Activated CD8-positive, alpha-beta memory T cell treated with anti-CD3 and anti-CD28 coated beads, Interleukin-2, amount 10 ng/mL, durations not matched to agents 7 days and 5 days (primary cell): ENCODE measurements around the gene CLEC4M. TPM values are rescaled to one million over a fixed set of nuclear protein-coding genes. Genes with fewer than 3 reads are reported as not detected.
"Not testable (repeated sequence)": the region's sequence is repeated elsewhere in the genome, so short reads cannot be mapped to it uniquely, and the experiment has no call there.

Experiments used
- ATAC-seq: fragments of 150-1000 bp; cut with Tn5 transposase; one replicate; pipeline ENCODE4 v1.10.0; 2021; ENCODE audit warnings: moderate library complexity
- CTCF ChIA-PET: fragments of 350-600 bp; sonication (Branson Sonifier 250); formaldehyde crosslinking; loops from one replicate; lab custom pipeline; 2021; ENCODE audit warnings: antibody characterized with exemption; lab: Charles Lee
- DNase-seq: peaks from one replicate; pipeline ENCODE4 v3.0.0-alpha.2; 2020
- H3K27ac Mint-ChIP-seq: one replicate; pipeline ENCODE4 v1.8.0; 2021; ENCODE audit warnings: mild to moderate bottlenecking, mixed read lengths
- H3K27me3 Mint-ChIP-seq: one replicate; pipeline ENCODE4 v1.8.0; 2021; ENCODE audit warnings: mixed read lengths
- H3K36me3 Mint-ChIP-seq: one replicate; pipeline ENCODE4 v1.8.0; 2021; ENCODE audit warnings: mild to moderate bottlenecking, mixed read lengths
- H3K4me1 Mint-ChIP-seq: one replicate; pipeline ENCODE4 v1.8.0; 2021; ENCODE audit warnings: mixed read lengths
- H3K4me3 Mint-ChIP-seq: one replicate; pipeline ENCODE4 v1.8.0; 2021; ENCODE audit warnings: mild to moderate bottlenecking, moderate library complexity, mixed read lengths
- H3K9me3 Mint-ChIP-seq: one replicate; pipeline ENCODE4 v1.8.0; 2022; ENCODE audit warnings: low read depth, mixed read lengths
- total RNA-seq, 2 experiments: library from RNA; stranded (reverse); gene quantifications; one replicate each; pipeline ENCODE4 v1.2.3, GENCODE V29; 2021

Gene CLEC4M
- total RNA-seq, 2 experiments from 2014 or later: not detected

DNA sequence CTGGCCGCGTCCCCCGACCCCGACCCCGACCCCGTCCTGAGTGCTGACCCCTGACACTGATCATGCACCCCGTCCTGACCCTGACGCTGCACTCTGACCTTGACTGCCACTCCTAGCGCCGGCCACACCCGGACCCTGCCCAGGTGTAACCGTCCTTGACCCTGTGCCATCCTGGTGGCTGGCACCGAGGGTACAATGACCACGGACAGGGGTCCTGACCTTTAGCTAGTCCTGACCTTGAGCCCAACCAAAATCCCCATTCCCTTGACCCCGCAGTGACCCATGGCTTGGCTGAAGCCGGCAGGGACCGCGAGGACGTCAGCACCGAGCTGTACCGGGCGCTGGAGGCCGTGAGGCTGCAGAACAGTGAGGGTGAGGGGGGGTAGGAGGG, 25.9 kb downstream of the CLEC4M start:
- H3K4me1 Mint-ChIP-seq: no peaks in the 10 kb centered on the region
- CTCF ChIA-PET: no interaction called here
- ATAC-seq (no peak), DNase-seq (no peak)
- H3K36me3 Mint-ChIP-seq: no peaks in the 10 kb centered on the region
- no peak overlapping the region for H3K27ac Mint-ChIP-seq
- H3K4me3 Mint-ChIP-seq: no peak overlapping the region
- H3K9me3 Mint-ChIP-seq: no peaks in the 10 kb centered on the region
- peaks cover 51% of the 10 kb centered on the region for H3K27me3 Mint-ChIP-seq

DNA sequence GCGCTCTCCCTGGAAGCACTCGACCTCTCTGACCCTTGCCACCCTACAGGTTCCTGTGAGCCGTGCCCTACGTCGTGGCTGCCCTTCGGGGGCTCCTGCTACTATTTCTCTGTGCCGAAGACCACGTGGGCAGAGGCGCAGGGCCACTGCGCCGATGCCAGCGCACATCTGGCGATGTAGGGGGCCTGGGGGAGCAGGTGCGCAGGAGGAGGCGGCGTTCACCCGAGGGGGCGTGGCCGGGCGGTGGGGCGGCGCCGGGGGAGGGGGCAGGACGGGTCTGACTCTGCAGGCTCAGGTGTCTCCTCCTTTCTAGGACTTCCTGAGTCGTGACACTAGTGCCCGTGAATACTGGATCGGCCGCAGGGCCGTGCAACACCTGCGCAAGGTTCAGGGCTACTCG, 26.4 kb downstream of the CLEC4M start:
- no peak overlapping the region for H3K4me3 Mint-ChIP-seq
- no peak for DNase-seq
- H3K9me3 Mint-ChIP-seq: no peaks in the 10 kb centered on the region
- no peak overlapping the region for H3K27ac Mint-ChIP-seq
- peaks cover 51% of the 10 kb centered on the region for H3K27me3 Mint-ChIP-seq
- no peaks in the 10 kb centered on the region for H3K36me3 Mint-ChIP-seq
- no peaks in the 10 kb centered on the region for H3K4me1 Mint-ChIP-seq
- CTCF ChIA-PET: no interaction called here
- no peak for ATAC-seq

DNA sequence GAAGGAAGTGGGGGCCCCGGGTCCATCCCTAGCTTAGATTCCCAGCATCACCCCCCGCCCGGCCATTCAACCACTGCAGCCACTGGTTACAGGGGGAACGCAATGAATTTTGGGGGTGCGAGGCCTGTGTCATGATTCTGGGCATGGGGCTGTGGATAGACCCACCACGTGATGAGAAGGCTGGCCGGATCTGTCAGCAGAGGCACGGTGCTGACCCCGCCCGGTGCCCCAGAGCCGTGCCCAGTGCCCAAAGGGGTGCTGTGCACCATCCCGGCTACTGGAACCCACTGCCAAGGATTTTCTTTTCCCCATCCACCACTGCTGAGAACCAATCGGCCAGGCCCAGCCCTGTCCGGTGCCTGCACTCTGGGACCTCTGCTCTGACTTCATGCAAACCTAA, 27.4 kb downstream of the CLEC4M start:
- Mint-ChIP-seq H3K27ac (no peak overlapping the region), H3K27me3 (peaks cover 46% of the 10 kb centered on the region), H3K9me3 (no peaks in the 10 kb centered on the region), H3K4me3 (no peak overlapping the region), H3K4me1 (no peaks in the 10 kb centered on the region), H3K36me3 (no peaks in the 10 kb centered on the region)
- CTCF ChIA-PET: no interaction called here
- no peak for DNase-seq
- ATAC-seq: no peak

GRCh38 chr19:7792281-7792680, 29.2 kb downstream of the CLEC4M start:
- H3K4me1 Mint-ChIP-seq: no peaks in the 10 kb centered on the region
- DNase-seq (no peak), ATAC-seq (no peak)
- no peaks in the 10 kb centered on the region for H3K9me3 Mint-ChIP-seq
- H3K27ac Mint-ChIP-seq: no peak overlapping the region
- CTCF ChIA-PET: interaction anchor here (0.6 to 1.0 kb wide), 2 partner anchors 111 to 268 kb away, joined by 3 read pairs; partner anchors contain the start of gene TRAPPC5
- no peaks in the 10 kb centered on the region for H3K36me3 Mint-ChIP-seq
- no peak overlapping the region for H3K4me3 Mint-ChIP-seq
- peaks cover 49% of the 10 kb centered on the region for H3K27me3 Mint-ChIP-seq

DNA sequence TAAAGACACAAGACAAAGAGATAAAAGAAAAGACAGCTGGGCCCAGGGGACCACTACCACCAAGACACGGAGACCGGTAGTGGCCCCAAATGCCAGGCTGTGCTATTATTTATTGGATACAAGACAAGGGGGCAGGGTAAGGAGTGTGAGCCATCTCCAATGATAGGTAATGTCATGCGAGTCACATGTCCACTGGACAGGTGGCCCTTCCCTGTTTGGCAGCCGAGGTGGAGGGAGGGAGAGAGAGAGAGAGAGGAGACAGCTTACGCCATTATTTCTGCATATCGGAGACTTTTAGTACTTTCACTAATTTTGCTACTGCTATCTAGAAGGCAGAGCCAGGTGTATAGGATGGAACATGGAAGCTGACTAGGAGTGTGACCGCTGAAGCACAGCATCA, 29.7 kb downstream of the CLEC4M start:
- H3K27me3 Mint-ChIP-seq: peaks cover 48% of the 10 kb centered on the region
- H3K9me3 Mint-ChIP-seq, H3K4me3 Mint-ChIP-seq, ATAC-seq, H3K27ac Mint-ChIP-seq, H3K4me1 Mint-ChIP-seq, H3K36me3 Mint-ChIP-seq, DNase-seq: not testable (repeated sequence)
- CTCF ChIA-PET: interaction anchor here (0.6 to 1.0 kb wide), 2 partner anchors 112 to 269 kb away, joined by 3 read pairs; partner anchors contain the start of gene TRAPPC5

DNA sequence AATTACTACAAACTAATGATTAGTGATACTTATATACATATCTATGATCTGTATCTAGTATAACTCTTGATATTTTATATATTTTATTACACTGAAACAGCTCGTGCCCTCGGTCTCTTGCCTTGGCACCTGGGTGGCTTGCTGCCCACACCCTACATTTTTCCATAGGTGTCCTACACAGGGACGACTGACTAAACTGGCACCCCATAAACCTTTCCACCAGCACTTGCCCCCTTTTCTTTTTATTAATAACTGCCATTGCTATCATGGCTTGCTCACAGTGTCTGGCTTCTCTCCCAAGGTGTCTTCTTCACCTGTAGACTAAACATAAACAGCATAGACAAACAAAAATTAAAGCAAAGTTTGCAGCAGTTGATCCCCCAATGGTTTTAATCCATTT, 30.4 kb downstream of the CLEC4M start:
- CTCF ChIA-PET: no interaction called here
- DNase-seq: no peak
- H3K27ac Mint-ChIP-seq: no peak overlapping the region

DNA sequence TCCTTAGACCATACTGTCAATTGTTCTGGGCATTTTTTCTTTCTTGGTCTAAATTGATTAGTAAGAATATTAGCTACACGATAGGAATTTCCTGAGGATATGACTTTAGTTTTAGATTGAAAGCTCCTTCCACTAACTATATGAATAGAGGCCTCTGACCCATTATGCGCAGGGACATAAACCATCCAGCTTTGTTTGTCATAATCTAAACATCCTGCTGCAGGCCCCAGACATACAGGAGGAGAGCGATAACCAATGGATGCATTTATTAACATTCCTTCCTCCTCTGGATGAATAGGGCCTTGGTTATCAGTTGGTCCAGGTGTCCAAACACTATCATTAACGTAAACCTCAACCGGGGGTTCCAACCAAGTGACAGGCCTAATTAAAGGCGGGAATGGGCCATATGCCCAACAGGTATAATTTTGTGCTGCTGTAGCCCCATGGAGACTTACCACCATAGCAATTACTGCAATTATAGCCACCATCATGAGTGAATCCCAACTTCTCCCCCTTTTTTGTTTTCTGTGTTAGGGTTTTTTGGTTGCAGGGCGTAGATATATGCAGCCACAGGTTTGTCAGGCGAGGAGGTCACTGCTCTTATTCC, 32.6 kb downstream of the CLEC4M start:
- no peak for ATAC-seq
- CTCF ChIA-PET: interaction anchor here (1.2 to 1.5 kb wide), 2 partner anchors 115 to 227 kb away, joined by 3 to 4 read pairs; partner anchors contain the start of gene TRAPPC5
- H3K4me1 Mint-ChIP-seq: peaks cover 2% of the 10 kb centered on the region

More for the DNA sequence above, 30.4 kb downstream of the CLEC4M start:
- no peaks in the 10 kb centered on the region for H3K9me3 Mint-ChIP-seq
- H3K4me1 Mint-ChIP-seq: no peaks in the 10 kb centered on the region
- no peak overlapping the region for H3K4me3 Mint-ChIP-seq
- peaks cover 52% of the 10 kb centered on the region for H3K27me3 Mint-ChIP-seq
- no peaks in the 10 kb centered on the region for H3K36me3 Mint-ChIP-seq
- no peak for ATAC-seq

GRCh38 chr19:7799640-7800355, 36.8 kb downstream of the CLEC4M start:
- ATAC-seq (no peak), DNase-seq (peak; percentile 60)
- Mint-ChIP-seq H3K4me3 (no peak overlapping the region), H3K27me3 (peaks cover 76% of the 10 kb centered on the region), H3K36me3 (peaks cover 2% of the 10 kb centered on the region), H3K9me3 (peaks cover 3% of the 10 kb centered on the region), H3K4me1 (peaks cover 2% of the 10 kb centered on the region), H3K27ac (no peak overlapping the region)
- CTCF ChIA-PET: interaction anchor here (0.6 to 4.0 kb wide), 20 partner anchors 12 to 697 kb away, joined by 3 to 36 read pairs (median 4); partner anchors contain the start of genes PET100, RETN, TRAPPC5 and XAB2

More for the DNA sequence above, 32.6 kb downstream of the CLEC4M start:
- Mint-ChIP-seq H3K36me3 (no peaks in the 10 kb centered on the region), H3K27ac (no peak overlapping the region), H3K27me3 (peaks cover 58% of the 10 kb centered on the region), H3K9me3 (no peaks in the 10 kb centered on the region), H3K4me3 (no peak overlapping the region)
- no peak for DNase-seq

DNA sequence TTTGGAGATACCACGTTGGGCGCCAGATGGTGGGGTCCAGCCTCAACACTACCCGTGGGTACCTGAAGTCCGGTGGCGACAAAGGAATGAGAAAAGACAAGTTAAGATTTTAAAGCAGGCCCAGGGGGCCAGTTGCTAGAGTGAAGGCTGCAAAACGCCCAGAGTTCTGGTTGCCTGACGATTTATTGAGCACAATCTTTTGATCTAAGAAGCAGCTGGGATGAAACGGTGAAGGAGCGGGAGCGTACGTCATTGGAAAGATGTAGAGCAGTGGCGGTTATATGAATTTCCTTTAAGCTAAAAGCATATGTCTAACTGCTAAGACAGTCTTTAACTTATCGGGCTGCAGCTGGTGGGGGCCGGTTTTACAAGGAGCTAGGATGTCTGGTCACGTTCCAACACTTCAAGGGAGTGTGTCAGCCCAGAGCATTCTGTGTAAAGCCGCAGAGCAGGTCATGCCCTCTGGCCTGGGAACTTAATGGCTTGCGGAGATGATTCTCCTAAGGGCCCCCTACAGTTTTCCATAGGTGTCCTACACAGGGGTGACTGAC, 38.1 kb downstream of the CLEC4M start:
- Mint-ChIP-seq H3K27me3 (peaks cover 83% of the 10 kb centered on the region), H3K36me3 (peaks cover 2% of the 10 kb centered on the region), H3K9me3 (peaks cover 3% of the 10 kb centered on the region), H3K4me1 (peaks cover 2% of the 10 kb centered on the region), H3K27ac (no peak overlapping the region), H3K4me3 (no peak overlapping the region)
- DNase-seq (no peak), ATAC-seq (no peak)
- CTCF ChIA-PET: interaction anchor here (1.0 to 4.0 kb wide), 6 partner anchors 14 to 233 kb away, joined by 3 to 36 read pairs (median 12); partner anchors contain the start of gene TRAPPC5

- Mint-ChIP-seq H3K4me3 (no peak overlapping the region), H3K4me1 (peaks cover 12% of the 10 kb centered on the region), H3K27me3 (peaks cover 68% of the 10 kb centered on the region), H3K36me3 (peaks cover 8% of the 10 kb centered on the region), H3K27ac (no peak overlapping the region), H3K9me3 (peaks cover 11% of the 10 kb centered on the region)
- DNase-seq (no peak), ATAC-seq (no peak)
- CTCF ChIA-PET: interaction anchor here (0.9 to 2.6 kb wide), 5 partner anchors 13 to 439 kb away, joined by 3 to 10 read pairs (median 5); partner anchors contain the start of gene TRAPPC5
Observed at GRCh38 chr19:7806234-7806633, 43.2 kb downstream of the CLEC4M start.

DNA sequence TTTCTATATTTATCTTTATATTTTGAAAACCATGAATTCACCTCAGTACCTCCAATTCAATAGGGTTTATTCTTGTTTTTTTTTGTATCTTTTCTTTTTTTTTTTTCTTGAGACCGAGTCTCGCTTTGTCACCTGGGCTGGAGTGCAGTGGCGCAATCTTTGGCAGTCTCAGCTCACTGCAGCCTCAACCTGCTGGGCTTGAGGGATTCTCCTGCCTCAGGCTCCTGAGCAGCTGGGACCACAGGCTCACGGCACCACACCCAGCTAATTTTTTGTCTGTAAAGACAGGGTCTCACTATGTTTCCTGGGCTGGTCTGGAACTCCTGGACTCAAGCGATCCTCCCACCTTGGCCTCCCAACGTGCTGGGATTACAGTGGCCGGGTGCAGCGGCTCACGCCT, 43.8 kb downstream of the CLEC4M start:
- no peak overlapping the region for H3K4me3 Mint-ChIP-seq
- peaks cover 12% of the 10 kb centered on the region for H3K4me1 Mint-ChIP-seq
- H3K27me3 Mint-ChIP-seq: peaks cover 70% of the 10 kb centered on the region
- DNase-seq (no peak), ATAC-seq (no peak)
- no peak overlapping the region for H3K27ac Mint-ChIP-seq
- CTCF ChIA-PET: interaction anchor here (1.7 to 2.6 kb wide), 3 partner anchors 22 to 239 kb away, joined by 5 to 8 read pairs (median 5); no protein-coding TSS in a partner anchor
- H3K9me3 Mint-ChIP-seq: peaks cover 11% of the 10 kb centered on the region
- peaks cover 11% of the 10 kb centered on the region for H3K36me3 Mint-ChIP-seq

- CTCF ChIA-PET: interaction anchor here (1.7 to 2.2 kb wide), 2 partner anchors 21 to 240 kb away, joined by 5 read pairs; no protein-coding TSS in a partner anchor
- ATAC-seq (no peak), DNase-seq (no peak)
- Mint-ChIP-seq H3K9me3 (peaks cover 9% of the 10 kb centered on the region), H3K27me3 (peaks cover 66% of the 10 kb centered on the region), H3K4me1 (peaks cover 12% of the 10 kb centered on the region), H3K4me3 (no peak overlapping the region), H3K36me3 (peaks cover 15% of the 10 kb centered on the region), H3K27ac (no peak overlapping the region)
Observed at GRCh38 chr19:7808108-7808507, 45.1 kb downstream of the CLEC4M start.

- H3K27me3 Mint-ChIP-seq: peaks cover 60% of the 10 kb centered on the region
- CTCF ChIA-PET: interaction anchor here (1.1 kb wide), 1 partner anchor 13 kb away, joined by 3 read pairs; no protein-coding TSS in a partner anchor
- no peak overlapping the region for H3K4me3 Mint-ChIP-seq
- peaks cover 18% of the 10 kb centered on the region for H3K4me1 Mint-ChIP-seq
- ATAC-seq: no peak
- peaks cover 20% of the 10 kb centered on the region for H3K9me3 Mint-ChIP-seq
- DNase-seq: no peak
- peaks cover 20% of the 10 kb centered on the region for H3K36me3 Mint-ChIP-seq
- H3K27ac Mint-ChIP-seq: no peak overlapping the region
Observed at GRCh38 chr19:7811989-7812388, 48.9 kb downstream of the CLEC4M start.
